Retinal pigment epithelial cell (primary cell): ENCODE results near the gene KCNB1.

Experiments
- DNase-seq: peaks from one replicate; pipeline ENCODE4 v3.0.0-alpha.2; 2010; ENCODE audit warnings: low read depth
- H3K4me3 ChIP-seq: 2 replicates; pipeline ENCODE4 v1.5.1; 2011; ENCODE audit warnings: mild to moderate bottlenecking, low read length, control low read depth, moderate library complexity
- CTCF ChIP-seq: conservative IDR thresholded peaks from 2 replicates; pipeline ENCODE4 v1.5.1; 2011; ENCODE audit warnings: low read depth, low read length, control low read depth, inconsistent platforms

KCNB1 gene

GRCh38 chr20:49511788-49512525 lies 29.5 kb upstream of the KCNB1 start:
- no peak overlapping the region for H3K4me3 ChIP-seq
- DNase-seq, result no peak
- no peak for TF ChIP-seq CTCF

GRCh38 chr20:49510562-49511122 lies 28.2 kb upstream of the KCNB1 start:
- no peak for TF ChIP-seq CTCF
- DNase-seq, result no peak
- H3K4me3 ChIP-seq, result no peak overlapping the region

GRCh38 chr20:49508435-49509199 lies 26.1 kb upstream of the KCNB1 start:
- no peak for DNase-seq
- H3K4me3 ChIP-seq, result no peak overlapping the region

GRCh38 chr20:49507741-49508434 lies 25.4 kb upstream of the KCNB1 start:
- H3K4me3 ChIP-seq, result no peak overlapping the region
- TF ChIP-seq CTCF, result no peak
- DNase-seq, result no peak

More at GRCh38 chr20:49508435-49509199, 26.1 kb upstream of the KCNB1 start:
- TF ChIP-seq CTCF, result peak; percentile 61

- DNase-seq, result no peak
- no peak overlapping the region for H3K4me3 ChIP-seq
These were observed 23.1 kb upstream of the KCNB1 start for GRCh38 chr20:49505518-49505917.

GRCh38 chr20:49503176-49503575 lies 20.7 kb upstream of the KCNB1 start:
- DNase-seq, result no peak
- H3K4me3 ChIP-seq, result no peak overlapping the region
- TF ChIP-seq CTCF, result no peak

More at GRCh38 chr20:49505518-49505917, 23.1 kb upstream of the KCNB1 start:
- no peak for TF ChIP-seq CTCF
